COLO668 (cell line): Measurements from ENCODE around the gene CBX8.

Source experiments
- DNase-seq: peaks from one replicate; lab custom pipeline; 2025; ENCODE audit not compliant: unreplicated experiment; lab: John Stamatoyannopoulos, UW

The CBX8 gene

GRCh38 chr17:79796763-79797491 is at the start of gene CBX8:
Gene CBX8 (minus strand): TSS chr17:79797077. CDS start chr17:79796998, 79 bp downstream.
- DNase-seq, result peak; percentile 98

GRCh38 chr17:79845601-79845949 is 48.7 kb upstream of the CBX8 start:
- DNase-seq, result no peak

- peak; percentile 53 for DNase-seq
Measured at GRCh38 chr17:79844869-79845600, 48.2 kb upstream of the CBX8 start.

GRCh38 chr17:79843816-79844800 is 47.2 kb upstream of the CBX8 start:
- DNase-seq, result peak; percentile 64

- DNase-seq, result peak; percentile 15
Measured at GRCh38 chr17:79843474-79843815, 46.6 kb upstream of the CBX8 start.

GRCh38 chr17:79842656-79843473 is 46.0 kb upstream of the CBX8 start:
- DNase-seq, result peak; percentile 19

GRCh38 chr17:79842136-79842655 is 45.3 kb upstream of the CBX8 start:
- DNase-seq, result no peak

GRCh38 chr17:79841369-79842135 is 44.7 kb upstream of the CBX8 start:
- DNase-seq, result peak; percentile 5

DNA sequence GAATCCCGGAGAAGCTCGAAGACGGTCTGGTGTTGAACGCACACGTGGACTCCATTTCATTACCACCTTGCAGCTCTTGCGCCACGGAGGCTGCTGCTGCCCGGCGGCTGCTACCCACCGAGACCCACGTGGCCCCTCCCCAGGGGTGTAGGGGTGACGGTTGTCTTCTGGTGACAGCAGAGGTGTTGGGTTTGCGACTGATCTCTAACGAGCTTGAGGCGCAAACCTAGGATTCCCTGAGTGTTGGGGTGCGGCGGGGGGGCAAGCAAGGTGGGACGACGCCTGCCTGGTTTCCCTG is 44.1 kb upstream of the CBX8 start:
- no peak for DNase-seq

- DNase-seq, result peak; percentile 32
Measured at GRCh38 chr17:79840269-79840988, 43.6 kb upstream of the CBX8 start.

- peak; percentile 93 for DNase-seq
Measured at GRCh38 chr17:79839356-79840268, 42.7 kb upstream of the CBX8 start, which contains the start of gene CBX4. Gene CBX4 (minus strand): TSS chr17:79839440. CDS start chr17:79839251, 189 bp downstream.

DNA sequence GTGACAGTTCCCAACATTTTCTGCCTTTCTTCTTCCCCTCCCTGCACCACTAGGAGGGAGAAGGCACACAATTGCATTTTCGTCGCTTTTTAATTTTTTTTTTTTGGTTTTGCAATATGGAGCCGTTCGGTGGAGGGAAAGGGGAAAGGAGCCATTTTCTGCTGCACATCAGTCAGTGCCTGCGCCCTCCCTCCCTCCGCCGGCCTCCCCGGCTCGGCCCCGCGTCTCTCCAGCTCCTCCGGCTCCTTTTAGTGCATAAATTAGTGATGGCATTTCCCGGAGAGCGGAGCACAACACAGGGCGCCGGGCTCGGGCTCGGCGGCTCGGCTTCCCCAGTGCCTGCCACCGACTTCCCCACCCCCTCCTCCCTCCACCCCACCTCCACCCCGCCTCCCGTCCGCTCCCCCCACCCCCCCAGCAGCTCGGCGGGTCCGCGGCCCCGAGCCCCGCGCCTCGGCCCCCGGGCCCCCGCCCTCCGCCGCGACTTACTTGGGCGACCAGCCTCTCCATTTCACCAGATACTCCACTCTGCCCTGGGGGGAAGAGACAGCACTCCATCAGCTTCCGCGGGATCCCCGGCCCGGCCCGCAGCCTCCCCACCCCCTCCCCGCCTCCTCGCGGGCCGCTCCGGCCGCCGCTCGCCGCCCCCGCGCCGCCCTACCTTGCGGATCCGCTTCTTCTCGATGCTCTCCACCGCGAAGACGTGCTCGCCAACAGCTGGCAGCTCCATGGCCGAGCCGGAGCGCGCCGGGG is 41.8 kb upstream of the CBX8 start:
- DNase-seq, result peak; percentile 57

DNA sequence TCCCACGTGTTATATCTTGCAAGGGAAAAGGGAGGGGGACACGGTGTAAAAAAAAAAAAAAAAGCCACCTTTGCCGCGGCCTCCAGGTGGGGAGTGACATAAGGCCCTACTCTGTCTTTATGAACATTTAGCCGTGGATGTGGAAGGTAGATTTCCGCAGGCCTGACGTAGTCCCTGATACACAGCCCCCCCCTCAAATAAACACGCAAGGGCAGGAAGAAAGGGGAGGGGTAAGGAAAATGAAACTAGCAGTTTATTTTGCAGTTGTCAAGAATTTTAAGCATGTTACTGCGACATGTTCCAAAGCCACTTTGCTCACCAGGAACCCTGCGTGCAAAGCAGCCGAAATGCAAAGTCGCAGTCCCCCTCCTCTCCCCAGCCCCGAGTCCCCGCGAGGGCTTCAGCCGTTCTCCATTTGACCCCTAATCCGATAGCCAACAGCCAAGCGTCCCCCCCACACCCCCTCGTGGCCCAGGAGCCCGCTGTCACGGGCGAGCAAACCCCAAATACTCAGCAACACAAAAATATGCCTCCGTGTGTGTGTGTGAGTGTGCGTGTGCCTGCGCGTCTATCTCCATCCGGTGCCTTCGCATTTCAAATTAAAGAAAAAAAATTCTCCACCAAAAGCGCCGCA is 41.1 kb upstream of the CBX8 start:
- DNase-seq, result no peak

- DNase-seq, result peak; percentile 58
Measured at GRCh38 chr17:79836972-79837887, 40.4 kb upstream of the CBX8 start.

- DNase-seq, result no peak
Measured at GRCh38 chr17:79836510-79836971, 39.7 kb upstream of the CBX8 start.
